HG02623 (cell line): ENCODE data around the gene SCAPER.
"Not testable (repeated sequence)": the region's sequence is repeated elsewhere in the genome, so short reads cannot be mapped to it uniquely, and the experiment has no call there.

Source experiments
- ATAC-seq: cut with Tn5 transposase; IDR thresholded peaks from one replicate; pipeline ENCODE4 v1.9.1; 2021; ENCODE audit warnings: moderate library complexity; ENCODE audit not compliant: unreplicated experiment

SCAPER gene

DNA sequence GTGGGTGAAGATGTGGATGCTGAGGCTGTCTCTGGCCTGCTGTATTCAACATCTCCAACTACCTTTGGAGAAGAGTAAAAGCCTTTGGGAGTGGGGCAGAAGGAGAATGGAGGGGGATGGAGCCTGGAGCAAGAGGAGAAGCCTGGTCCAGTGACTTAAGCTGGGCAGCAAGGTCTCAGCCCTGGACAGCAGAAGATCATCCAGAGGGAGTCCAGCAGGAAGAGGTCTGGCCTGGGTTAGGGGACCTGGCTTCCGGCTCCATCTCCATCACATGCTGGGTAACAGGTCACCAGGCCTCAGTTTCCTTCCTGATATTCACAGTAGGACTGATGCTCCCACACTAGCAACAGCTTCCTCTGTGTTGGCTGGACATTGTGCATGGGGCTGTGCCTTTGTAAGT lies 572.3 kb downstream of the SCAPER start:
- no peak for ATAC-seq

- no peak for ATAC-seq
Observed at GRCh38 chr15:76330080-76330680, 575.0 kb downstream of the SCAPER start.

- no peak for ATAC-seq
Observed at GRCh38 chr15:76328958-76329357, 576.2 kb downstream of the SCAPER start.

DNA sequence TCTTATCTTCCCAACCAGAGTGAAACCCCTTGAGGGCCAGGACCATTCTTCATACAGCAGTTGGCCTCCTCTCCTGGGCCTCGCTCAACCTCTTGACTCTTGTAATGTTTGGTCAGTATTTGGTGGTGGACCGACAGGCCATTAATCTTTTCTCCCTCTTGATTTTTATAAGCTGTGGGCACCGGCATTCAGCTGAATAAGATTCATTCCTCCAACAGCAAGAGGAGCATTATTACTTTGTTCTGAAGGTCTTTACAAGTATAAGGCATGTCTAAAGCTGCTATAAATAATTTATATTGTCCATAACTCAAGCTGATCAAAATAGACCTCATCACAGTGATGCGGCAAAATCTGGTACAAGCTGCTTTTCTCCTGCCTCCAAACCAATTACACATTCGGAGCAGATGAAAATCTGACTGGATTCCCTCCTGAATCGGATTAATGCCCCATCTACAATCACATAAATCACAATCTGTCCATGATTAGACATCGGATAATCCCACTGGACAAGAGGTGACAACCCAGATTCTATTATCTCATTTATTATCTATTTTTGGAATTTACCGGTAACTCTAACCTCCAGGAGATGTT lies 576.9 kb downstream of the SCAPER start:
- no peak for ATAC-seq

GRCh38 chr15:76327191-76328105 lies 577.7 kb downstream of the SCAPER start:
- no peak for ATAC-seq

- no peak for ATAC-seq
Observed at GRCh38 chr15:76325704-76326103, 579.4 kb downstream of the SCAPER start.

- no peak for ATAC-seq
Observed at GRCh38 chr15:76324066-76324465, 581.1 kb downstream of the SCAPER start.

GRCh38 chr15:76321602-76322001 lies 583.5 kb downstream of the SCAPER start:
- ATAC-seq, result no peak

GRCh38 chr15:76321171-76321570 lies 584.0 kb downstream of the SCAPER start:
- no peak for ATAC-seq

DNA sequence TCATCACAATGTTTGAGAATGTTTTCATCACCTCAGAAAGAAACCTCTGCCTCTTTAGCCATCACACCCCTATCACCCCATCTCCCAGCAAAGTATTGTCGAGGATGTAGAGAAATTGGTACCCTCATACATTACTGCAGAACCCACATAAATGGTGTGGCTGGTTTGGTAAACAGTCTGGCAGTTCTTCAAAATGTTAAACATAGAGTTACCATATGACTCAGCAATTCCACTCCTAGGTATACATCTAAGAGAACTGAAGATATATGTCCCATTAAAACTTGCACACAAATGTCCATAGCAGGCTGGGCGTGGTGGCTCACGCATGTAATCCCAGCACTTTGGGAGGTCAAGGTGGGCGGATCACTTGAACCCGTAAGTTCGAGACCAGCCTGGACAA lies 585.1 kb downstream of the SCAPER start:
- no peak for ATAC-seq

GRCh38 chr15:76313731-76314130 lies 591.4 kb downstream of the SCAPER start:
- no peak for ATAC-seq

DNA sequence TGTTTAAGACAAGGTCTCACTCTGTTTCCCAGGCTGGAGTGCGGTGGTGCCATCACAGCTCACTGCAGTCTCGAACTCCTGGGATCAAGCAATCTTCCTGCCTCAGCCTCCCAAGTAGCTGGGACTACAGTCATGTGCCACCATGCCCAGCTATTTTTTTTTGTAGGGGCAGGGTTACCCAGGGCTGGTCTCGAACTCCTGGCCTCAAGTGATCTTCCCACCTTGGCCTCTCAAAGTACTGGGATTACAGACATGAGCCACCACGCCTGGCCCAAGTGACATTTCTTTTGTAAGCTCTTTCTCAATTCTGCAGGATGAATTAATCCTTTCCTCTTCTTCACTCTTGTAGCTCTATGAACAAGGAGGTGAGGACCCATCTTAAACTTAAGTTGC lies 592.0 kb downstream of the SCAPER start:
- ATAC-seq, result not testable (repeated sequence)

DNA sequence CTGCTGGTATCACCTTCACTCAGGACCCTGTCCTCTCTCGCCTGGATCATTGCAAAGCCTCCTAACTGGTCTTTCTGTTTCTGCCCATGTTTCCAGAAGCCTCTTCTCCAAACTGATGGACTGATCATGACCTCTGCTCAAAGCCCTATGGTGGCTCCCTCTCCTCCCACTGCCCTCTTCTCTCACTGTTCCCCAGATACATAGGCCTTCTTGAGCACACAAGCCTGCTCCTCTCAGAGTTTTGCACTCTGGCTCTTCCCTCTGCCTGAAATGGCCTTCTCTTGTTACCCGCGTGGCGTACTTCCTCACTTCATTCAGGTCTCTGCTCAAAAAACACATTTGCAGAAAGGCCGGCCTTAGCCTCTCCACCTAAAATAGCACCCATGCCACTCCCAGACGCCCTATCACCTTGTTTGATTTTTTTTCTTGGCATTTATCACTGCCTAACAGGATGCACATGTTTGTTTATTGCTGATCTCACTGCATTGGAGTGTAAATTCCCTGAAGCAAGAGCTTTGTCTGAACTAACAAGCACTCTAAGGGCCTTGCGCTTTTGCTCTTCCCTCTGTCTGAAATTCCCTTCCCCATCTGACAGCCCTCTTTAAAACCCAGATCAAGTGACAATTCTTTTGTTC lies 592.5 kb downstream of the SCAPER start:
- ATAC-seq, result no peak

DNA sequence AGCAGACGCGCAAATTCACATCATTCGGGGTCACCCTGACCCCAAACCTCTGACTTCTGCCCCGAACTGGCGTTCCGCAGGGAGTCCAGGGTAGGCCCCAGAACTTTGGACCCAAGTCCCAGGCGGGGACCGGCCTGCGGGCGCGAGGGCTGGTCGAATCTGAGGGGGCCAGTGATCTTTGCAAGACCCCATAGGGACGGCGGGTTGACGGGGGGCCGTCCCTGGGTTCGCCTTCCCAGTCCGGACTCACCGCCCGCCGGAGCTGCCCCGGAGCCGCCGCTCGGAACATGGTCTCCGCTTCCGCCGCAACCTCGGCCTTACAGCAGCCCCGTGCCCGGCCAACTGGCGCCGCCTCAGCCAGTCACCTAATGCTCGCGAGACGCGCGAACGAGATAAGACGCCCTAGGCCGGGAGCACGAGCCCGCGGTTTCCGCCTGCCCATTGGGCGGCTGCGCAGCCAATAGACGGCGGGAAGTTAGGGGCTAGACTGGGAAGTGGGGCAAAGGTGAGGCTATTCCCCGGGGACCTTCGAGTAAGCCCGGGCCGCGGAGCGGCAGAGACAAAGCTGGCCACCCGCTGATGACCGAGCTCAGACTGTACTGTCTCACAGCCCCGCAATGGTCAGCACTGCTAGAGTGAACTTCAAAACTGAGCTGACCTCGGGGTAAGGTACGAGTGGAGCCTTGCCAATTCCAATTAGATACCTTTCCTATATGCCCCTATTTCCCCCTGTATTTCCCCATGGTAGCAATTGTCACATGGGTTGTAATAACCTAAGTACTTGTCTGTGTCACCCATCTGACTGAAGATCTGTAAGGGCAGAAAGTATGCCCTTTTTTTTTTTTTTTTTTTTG lies 593.8 kb downstream of the SCAPER start, which contains the start of gene ETFA:
Gene ETFA (minus strand): TSS at position 370 of the 854 bp plus-strand sequence. CDS start 81 bp downstream, at position 289.
- peak; percentile 99 for ATAC-seq

DNA sequence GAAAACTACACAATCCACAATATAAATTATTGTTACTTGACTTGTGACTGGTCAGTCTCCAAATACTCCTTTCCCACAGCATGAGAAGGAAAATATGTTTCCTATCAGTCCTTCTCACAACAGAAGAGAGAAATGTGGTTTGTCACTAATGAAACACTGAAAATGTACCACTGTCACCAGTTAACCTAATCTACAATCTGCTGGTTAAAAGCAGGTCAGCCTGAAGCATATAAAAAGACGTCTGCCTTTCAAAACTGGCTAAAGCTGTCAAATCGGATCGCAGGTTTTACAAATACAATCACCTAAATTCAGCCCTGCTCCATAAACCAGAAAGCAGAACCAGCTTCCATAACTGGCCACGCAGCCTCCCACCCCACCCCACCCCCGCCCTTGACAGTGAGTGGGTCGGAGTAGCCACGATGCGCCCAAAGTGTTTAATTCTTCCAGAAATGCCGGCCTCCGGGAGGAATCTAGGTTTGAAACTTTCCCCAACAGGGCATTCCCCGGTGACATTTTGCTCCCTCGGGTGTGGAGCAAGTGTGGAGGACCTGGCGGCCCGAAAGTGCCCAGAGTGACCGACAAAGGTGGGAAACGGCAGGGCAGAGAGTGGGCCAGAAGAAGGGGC lies 594.6 kb downstream of the SCAPER start:
- ATAC-seq, result peak; percentile 5

DNA sequence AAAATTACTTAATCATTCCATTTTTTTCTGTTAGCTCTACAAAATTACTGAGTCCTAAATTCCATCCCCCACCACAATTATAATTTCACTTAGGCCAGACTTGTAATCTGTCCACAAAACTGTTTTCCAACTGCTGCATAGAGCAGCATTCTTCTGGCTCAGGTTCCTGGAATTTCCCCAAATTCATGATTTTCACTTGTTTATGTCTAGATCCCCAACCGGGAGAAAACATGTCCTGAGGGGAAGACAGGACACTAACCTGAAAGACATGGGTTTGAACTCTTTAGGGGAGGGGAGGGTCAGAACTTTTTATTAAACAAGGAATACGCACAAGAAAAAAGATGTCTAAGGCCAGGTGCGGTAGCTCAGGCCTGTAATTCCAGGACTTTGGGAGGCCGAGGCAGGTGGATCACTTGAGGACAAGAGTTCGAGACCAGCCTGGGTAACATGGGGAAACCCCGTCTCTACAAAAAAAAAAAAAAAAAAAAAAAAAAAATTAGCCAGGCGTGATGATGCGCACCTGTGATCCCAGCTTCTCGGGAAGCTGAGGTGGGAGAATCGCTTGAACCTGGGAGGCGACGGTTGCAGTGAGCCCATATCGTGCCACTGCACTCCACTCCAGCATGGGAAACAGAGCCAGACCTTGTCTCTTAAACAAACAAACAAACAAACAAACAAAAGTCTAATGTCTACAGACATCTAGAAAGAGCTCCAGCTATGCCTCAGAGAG lies 595.4 kb downstream of the SCAPER start:
- no peak for ATAC-seq

- no peak for ATAC-seq
Observed at GRCh38 chr15:76303909-76304308, 601.2 kb downstream of the SCAPER start.

GRCh38 chr15:76299786-76300185 lies 605.4 kb downstream of the SCAPER start:
- ATAC-seq, result no peak

DNA sequence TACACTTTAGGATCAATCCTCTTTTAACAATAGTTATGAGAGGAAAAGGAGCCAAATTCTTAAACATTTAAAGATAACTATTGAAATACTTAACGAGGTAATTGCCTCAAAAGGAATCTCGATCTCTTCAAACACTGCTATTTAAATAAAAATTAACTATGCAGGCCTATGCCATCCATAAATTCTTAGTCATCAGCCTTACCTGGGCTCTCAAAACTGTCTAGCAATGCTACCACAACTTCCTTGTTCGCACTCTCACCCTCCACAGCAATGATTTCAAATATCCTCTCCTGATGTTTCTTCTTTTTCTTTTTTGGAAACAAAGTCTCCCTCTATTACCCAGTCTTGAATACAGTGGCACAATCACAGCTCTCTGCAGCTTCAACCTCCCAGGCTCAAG lies 606.2 kb downstream of the SCAPER start:
- no peak for ATAC-seq
